K562 (cell line): ENCODE results near the gene UBE2Q1. TPM values are rescaled to one million over a fixed set of nuclear protein-coding genes. Genes with fewer than 3 reads are reported as not detected.

ENCODE experiments used
- ATAC-seq: fragments of 200-7000 bp; cut with Tn5 transposase; 3 replicates; pipeline ENCODE4 v1.9.1; 2020; ENCODE audit warnings: moderate library complexity
- BruUV-seq: library from RNA; stranded (reverse); fragments of 400-500 nt; replicated peaks from 2 replicates; lab custom pipeline; 2021; lab: Mats Ljungman, UMichigan
- CTCF ChIA-PET: fragments of 300-600 bp; formaldehyde crosslinking; extraction: SDS; loops from one replicate; lab custom pipeline; 2021; ENCODE audit warnings: low intra/inter-chr PET ratio; lab: Yijun Ruan, JAX
- POLR2A ChIA-PET: fragments of 300-600, 350-650 bp; sonication (Branson Sonifier 250); formaldehyde crosslinking; extraction: SDS; loops from one replicate; lab custom pipeline; 2021; ENCODE audit warnings: antibody characterized with exemption, inconsistent platforms; lab: Yijun Ruan, JAX
- DNase-seq, 4 experiments: peaks; one replicate each; pipeline versions ENCODE4 v3.0.0 to v3.0.0-alpha.2; 2011 to 2018; ENCODE audit warnings: low spot score in 3 of 4, mixed read lengths in 3 of 4; ENCODE audit errors: extremely low read depth in 1 of 4
- FAIRE-seq: peaks from 2 replicates; lab custom pipeline; 2011; peaks lifted over from hg19 to GRCh38; lab: Jason Lieb, UNC
- H2AFZ ChIP-seq: 2 replicates; pipeline ENCODE4 v1.6.0; 2011; ENCODE audit warnings: low read depth, low read length, control low read depth, inconsistent platforms
- H3K27ac ChIP-seq: fragments of 200-600 bp; 3 replicates; pipeline ENCODE4 v1.8.0; 2011; ENCODE audit warnings: low read depth, mild to moderate bottlenecking, control low read depth, inconsistent platforms, low read length, moderate library complexity, mixed read lengths; ENCODE audit errors: extremely low read depth
- H3K27me3 ChIP-seq, 2 experiments: fragments of 300-600 bp in 1 of 2; 2 replicates in 1 of 2; 3 replicates in 1 of 2; pipeline versions ENCODE4 v1.6.0 to v1.8.0; 2011; ENCODE audit warnings: inconsistent platforms in 2 of 2, low read length in 2 of 2, mild to moderate bottlenecking in 1 of 2, mixed read lengths in 1 of 2, moderate library complexity in 1 of 2; ENCODE audit not compliant: control insufficient read depth in 2 of 2, insufficient read depth in 2 of 2
- H3K36me3 ChIP-seq: fragments of 300-600 bp; 3 replicates; pipeline ENCODE4 v1.8.0; 2011; ENCODE audit warnings: mild to moderate bottlenecking, low read length, inconsistent platforms; ENCODE audit not compliant: control insufficient read depth, insufficient read depth
- H3K4me1 ChIP-seq, 2 experiments: fragments of 200-600 bp in 1 of 2; replicated peaks in 1 of 2; 2 replicates in 1 of 2; 3 replicates in 1 of 2; pipeline versions ENCODE4 v1.5.1 to v1.8.0; 2011; ENCODE audit warnings: inconsistent platforms in 2 of 2, low read length in 2 of 2, mild to moderate bottlenecking in 1 of 2, mixed read lengths in 1 of 2, moderate library complexity in 1 of 2; ENCODE audit not compliant: control insufficient read depth in 2 of 2, insufficient read depth in 2 of 2
- H3K4me2 ChIP-seq: 2 replicates; pipeline ENCODE4 v1.6.1; 2011; ENCODE audit warnings: low read length, control low read depth, inconsistent platforms, mixed read lengths; ENCODE audit not compliant: insufficient read depth
- H3K4me3 ChIP-seq: fragments of 200-600 bp; sonication (generic), shearing (Covaris generic); 2 replicates; pipeline ENCODE4 v1.5.1; 2016; ENCODE audit warnings: control low read depth, inconsistent platforms
- H3K79me2 ChIP-seq: fragments of 200-600 bp; 3 replicates; pipeline ENCODE4 v1.8.0; 2011; ENCODE audit warnings: low read length, inconsistent platforms; ENCODE audit not compliant: control insufficient read depth, insufficient read depth
- H3K9ac ChIP-seq, 2 experiments: 2 replicates each; pipeline versions ENCODE4 v1.6.0 to v1.6.1; 2011; ENCODE audit warnings: low read depth in 2 of 2, low read length in 2 of 2, control low read depth in 1 of 2, inconsistent platforms in 1 of 2, mild to moderate bottlenecking in 1 of 2, mixed read lengths in 1 of 2; ENCODE audit not compliant: insufficient read depth in 1 of 2
- H3K9me1 ChIP-seq: one replicate; pipeline ENCODE4 v1.6.0; 2011; ENCODE audit warnings: inconsistent platforms, mild to moderate bottlenecking, low read length, moderate library complexity; ENCODE audit not compliant: control insufficient read depth, insufficient read depth
- H3K9me3 ChIP-seq: replicated peaks from 2 replicates; pipeline ENCODE4 v1.5.1; 2011; ENCODE audit warnings: low read depth, low read length, inconsistent platforms; ENCODE audit not compliant: control insufficient read depth, insufficient read depth
- H4K20me1 ChIP-seq: replicated peaks from 2 replicates; pipeline ENCODE4 v1.6.1; 2011; ENCODE audit warnings: low read length, inconsistent platforms, mixed read lengths; ENCODE audit not compliant: control insufficient read depth, insufficient read depth
- ATF6 ChIP-seq: sonication (generic); formaldehyde crosslinking; IDR thresholded peaks from 2 replicates; pipeline ENCODE4 v1.4.0; 2020; ENCODE audit warnings: mild to moderate bottlenecking, missing genetic modification reagents
- BCOR ChIP-seq: fragments of 450-650 bp; IDR thresholded peaks from 2 replicates; pipeline ENCODE4 v1.6.1; 2016
- CEBPG ChIP-seq, 3 experiments: fragments of 200-800 bp in 1 of 3; sonication (Bioruptor generic) in 1 of 3; sonication (generic) in 1 of 3; formaldehyde crosslinking in 1 of 3; IDR thresholded peaks in 2 of 3; conservative IDR thresholded peaks in 1 of 3; 2 replicates each; pipeline versions ENCODE4 v1.6.1 to v1.8.0; 2016 to 2022; ENCODE audit warnings: missing compliant biosample characterization in 2 of 3, missing genetic modification characterization in 2 of 3, mild to moderate bottlenecking in 1 of 3, missing genetic modification reagents in 1 of 3
- ETV1 ChIP-seq: fragments of 450-650 bp; conservative IDR thresholded peaks from 2 replicates; pipeline ENCODE4 v1.6.1; 2016; ENCODE audit warnings: missing genetic modification characterization, control low read depth, low read depth, missing compliant biosample characterization
- NCOA6 ChIP-seq: fragments of 450-650 bp; IDR thresholded peaks from 2 replicates; pipeline ENCODE4 v1.6.1; 2017; ENCODE audit warnings: mild to moderate bottlenecking
- NFYB ChIP-seq: IDR thresholded peaks from 2 replicates; pipeline ENCODE4 v1.6.1; 2011; ENCODE audit warnings: mild to moderate bottlenecking, moderate library complexity; ENCODE audit not compliant: insufficient read length; ENCODE audit errors: extremely low read depth
- SMC3 ChIP-seq: conservative IDR thresholded peaks from 2 replicates; pipeline ENCODE4 v1.6.1; 2011; ENCODE audit warnings: low read depth, low read length, improper control_type of control experiment; ENCODE audit not compliant: insufficient read depth
- ZBTB40 ChIP-seq, 2 experiments: fragments of 450-650 bp in 1 of 2; sonication (generic) in 1 of 2; formaldehyde crosslinking in 1 of 2; IDR thresholded peaks; 2 replicates each; pipeline versions ENCODE4 v1.7.1 to v1.9.0; 2016 to 2022; ENCODE audit warnings: inconsistent platforms in 1 of 2, mild to moderate bottlenecking in 1 of 2, missing genetic modification reagents in 1 of 2
- WGBS: fragments of 100-300 bp; shearing (Covaris generic); methylation state at CpG from one replicate; pipeline ENCODE4 v1.1.6; 2016; ENCODE audit warnings: low coverage, mixed read lengths; ENCODE audit not compliant: insufficient coverage; ENCODE audit errors: missing lambda C conversion rate; 5-methylcytosine and 5-hydroxymethylcytosine counted together
- in situ Hi-C: fragments of 300-500 bp; cut with MboI; formaldehyde crosslinking; loops from 4 replicates; pipeline ENCODE4 v1.15.0; 2018; ENCODE audit warnings: inconsistent platforms, mixed read lengths
- intact Hi-C: fragments of 100-400 bp; cut with micrococcal nuclease; formaldehyde crosslinking; loops from 2 replicates; pipeline ENCODE4 v1.14.2; 2022
- polyA plus RNA-seq, 8 experiments: library from polyadenylated mRNA; depleted of rRNA in 4 of 8; stranded (reverse) in 5 of 8; unstranded in 3 of 8; fragments of >200 nt; fragmentation: Nextera tagmentation in 2 of 8; fragmentation: Illumina TruSeq in 1 of 8; extraction: Ambion mirVana in 2 of 8; extraction: Trizol in 1 of 8; gene quantifications; 2 replicates each; pipeline versions ENCODE4 v1.2.1 to v1.2.3, GENCODE V29; 2011 to 2014; ENCODE audit warnings: inconsistent platforms in 1 of 8, missing spikeins in 1 of 8
- total RNA-seq, 7 experiments: library from RNA; depleted of rRNA in 6 of 7; stranded (reverse); fragments of >200 nt in 6 of 7; fragmentation: Illumina TruSeq in 2 of 7; extraction: Trizol in 2 of 7; gene quantifications; 2 replicates each; pipeline versions ENCODE4 v1.2.1 to v1.2.3, GENCODE V29; 2011 to 2021; ENCODE audit warnings: low replicate concordance in 1 of 7
- TF ChIP-seq, protein P1 (sequence below), 2 experiments: fragments of 450-650 bp; IDR thresholded peaks; 2 replicates each; pipeline ENCODE4 v1.6.1; 2016

The UBE2Q1 gene
- total and polyA plus RNA-seq, 9 of the 15 experiments (the other 6 are each of a cell fraction or from before 2014, with no cell fraction given): 8.0 to 58.8 (median 27.6) TPM

- POLR2A ChIA-PET: interaction anchor here (0.6 to 2.3 kb wide), 4 partner anchors 12 to 1041 kb away, joined by 3 to 12 read pairs (median 3); partner anchors contain the start of gene ASH1L
These were observed 36.8 kb downstream of the UBE2Q1 start for GRCh38 chr1:154521695-154522094.

More at GRCh38 chr1:154521695-154522094, 36.8 kb downstream of the UBE2Q1 start:
- Histone ChIP-seq H3K4me3 (no peak overlapping the region), H3K9me1 (no peaks in the 10 kb centered on the region), H2AFZ (no peak overlapping the region), H4K20me1 (no peaks in the 10 kb centered on the region), H3K27ac (no peak overlapping the region), H3K4me1 (peaks cover 0 to 4% of the 10 kb centered on the region in 2 experiments; a peak in 1 of 5 replicates), H3K36me3 (no peaks in the 10 kb centered on the region), H3K4me2 (no peak overlapping the region), H3K79me2 (no peaks in the 10 kb centered on the region), H3K9ac (no peak overlapping the region; a peak in 1 of 4 replicates), H3K9me3 (no peaks in the 10 kb centered on the region), H3K27me3 (peaks cover 15 to 35% of the 10 kb centered on the region in 2 experiments)
- intact Hi-C loops: no loop called here
- FAIRE-seq (no peak), DNase-seq (no peak), ATAC-seq (no peak)
- in situ Hi-C loops: loop anchor here (5.0 kb wide), 1 partner anchor 34 kb away; no protein-coding TSS in a partner anchor
- CTCF ChIA-PET: no interaction called here
- 3% methylated on average over 3 of the region's 3 CpGs for WGBS
- no peak for TF ChIP-seq NCOA6
- TF ChIP-seq SMC3: no peak
- no peak for TF ChIP-seq NFYB
- TF ChIP-seq, protein P1, sequence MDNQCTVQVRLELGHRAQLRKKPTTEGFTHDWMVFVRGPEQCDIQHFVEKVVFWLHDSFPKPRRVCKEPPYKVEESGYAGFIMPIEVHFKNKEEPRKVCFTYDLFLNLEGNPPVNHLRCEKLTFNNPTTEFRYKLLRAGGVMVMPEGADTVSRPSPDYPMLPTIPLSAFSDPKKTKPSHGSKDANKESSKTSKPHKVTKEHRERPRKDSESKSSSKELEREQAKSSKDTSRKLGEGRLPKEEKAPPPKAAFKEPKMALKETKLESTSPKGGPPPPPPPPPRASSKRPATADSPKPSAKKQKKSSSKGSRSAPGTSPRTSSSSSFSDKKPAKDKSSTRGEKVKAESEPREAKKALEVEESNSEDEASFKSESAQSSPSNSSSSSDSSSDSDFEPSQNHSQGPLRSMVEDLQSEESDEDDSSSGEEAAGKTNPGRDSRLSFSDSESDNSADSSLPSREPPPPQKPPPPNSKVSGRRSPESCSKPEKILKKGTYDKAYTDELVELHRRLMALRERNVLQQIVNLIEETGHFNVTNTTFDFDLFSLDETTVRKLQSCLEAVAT (IDR thresholded peaks at IDR 0.05): no peak
- no peak for TF ChIP-seq BCOR
- TF ChIP-seq ATF6 (CRISPR knock-in tag): no peak
- no peak for TF ChIP-seq ETV1 (tag)
- TF ChIP-seq CEBPG (CRISPR knock-in tag; IDR thresholded peaks at IDR 0.05): no peak
- TF ChIP-seq CEBPG (tag; conservative IDR thresholded peaks at IDR 0.05 in 1 of 2, IDR thresholded peaks at IDR 0.05 in 1 of 2): no peak
- no peak for TF ChIP-seq ZBTB40 (IDR thresholded peaks at IDR 0.05)
- no peak for TF ChIP-seq ZBTB40 (CRISPR knock-in tag; IDR thresholded peaks at IDR 0.05)
- BruUV-seq: no TSS peak
